NCI-H1092 (cell line): Measurements from ENCODE around the gene CFAP97D2.
"Not testable (repeated sequence)": the region's sequence is repeated elsewhere in the genome, so short reads cannot be mapped to it uniquely, and the experiment has no call there.

Experiments used
- DNase-seq: peaks from one replicate; lab custom pipeline; 2025; lab: John Stamatoyannopoulos, UW

CFAP97D2 gene

DNA sequence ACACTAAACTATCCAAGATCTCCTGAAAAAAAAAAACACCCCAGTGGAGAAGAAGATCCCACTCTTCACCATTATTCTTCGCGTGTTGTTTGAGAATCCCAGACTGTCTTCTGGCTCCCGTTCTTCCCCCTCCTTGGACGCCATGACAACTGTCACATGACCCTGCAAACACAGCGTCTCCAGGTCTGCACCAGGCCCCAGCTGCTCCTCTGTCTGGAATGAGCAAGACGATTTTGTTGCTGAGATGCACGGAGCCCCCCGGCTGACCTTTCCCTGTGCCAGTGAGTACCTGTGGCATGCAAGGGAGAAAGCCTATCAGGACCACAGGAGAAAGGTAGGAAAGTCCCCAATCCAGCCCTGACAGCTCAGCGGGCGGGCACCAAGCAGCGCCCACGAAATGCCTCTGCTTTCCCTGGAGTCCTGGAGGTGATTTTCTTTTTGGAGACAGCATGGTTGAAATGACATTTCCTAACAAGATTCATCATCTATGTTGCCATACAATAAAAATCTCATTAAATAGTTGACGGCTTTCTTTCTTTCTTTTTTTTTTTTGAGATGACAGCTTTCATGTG, at the start of gene CFAP97D2:
Gene CFAP97D2, plus strand, starts transcription at position 171 of the 572 bp plus-strand sequence. Its CDS starts 74 bp downstream, at position 245.
- DNase-seq: no peak

DNA sequence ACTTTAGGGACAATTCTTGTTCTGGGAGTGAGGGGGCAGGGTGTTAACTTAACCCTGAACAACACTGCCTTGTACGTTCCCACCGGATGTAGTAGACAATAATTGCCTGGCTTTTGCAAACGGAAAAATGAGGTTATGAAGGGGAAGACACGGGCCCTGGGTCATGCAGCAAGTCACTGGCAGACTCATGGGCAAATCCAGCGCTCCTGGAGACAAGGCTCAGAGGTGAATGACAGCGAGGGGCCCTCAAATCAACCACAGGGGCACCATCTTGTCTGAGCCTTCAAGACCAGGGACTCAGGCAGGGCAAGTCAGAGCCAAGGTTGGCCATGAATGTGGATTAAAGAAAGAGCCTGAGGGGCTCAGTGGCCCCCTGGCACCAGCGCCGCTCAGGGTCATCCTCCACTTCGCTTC, 49.4 kb upstream of the CFAP97D2 start:
- DNase-seq: no peak

DNA sequence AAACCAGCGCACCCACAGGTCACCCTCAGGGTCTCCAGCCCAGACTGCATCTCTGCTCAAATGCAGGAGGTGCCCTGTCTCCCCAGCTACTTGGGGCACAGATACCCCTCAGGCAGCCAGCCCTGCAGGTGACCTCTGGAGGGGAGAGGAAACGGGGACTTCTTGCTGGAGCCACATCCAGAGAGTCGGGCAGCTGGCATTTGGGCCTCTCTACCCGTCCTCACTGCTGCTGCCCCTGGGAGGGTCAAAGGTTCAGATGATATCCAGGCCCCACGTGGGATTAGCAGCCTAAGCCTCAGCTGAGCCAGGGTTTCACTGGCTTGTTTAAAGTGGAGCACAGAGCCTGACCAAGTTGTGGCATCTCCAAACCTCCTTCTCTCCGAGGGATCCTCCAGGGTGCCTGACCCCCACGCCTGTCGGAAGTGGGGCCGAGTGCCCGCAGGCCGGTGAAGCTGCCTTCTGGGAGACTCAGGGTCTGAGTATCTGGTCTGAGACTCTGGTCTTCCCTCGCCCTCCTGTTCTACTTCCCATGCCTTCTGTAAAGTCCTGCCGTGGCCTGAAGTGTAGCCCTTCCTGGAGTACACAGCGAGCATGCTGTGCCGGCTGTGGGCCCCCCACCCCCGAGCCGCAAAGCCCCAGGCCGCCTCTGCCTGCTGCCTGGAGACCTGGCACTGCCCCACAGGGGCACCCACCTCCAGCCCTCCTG, 48.8 kb upstream of the CFAP97D2 start:
- DNase-seq: no peak

DNA sequence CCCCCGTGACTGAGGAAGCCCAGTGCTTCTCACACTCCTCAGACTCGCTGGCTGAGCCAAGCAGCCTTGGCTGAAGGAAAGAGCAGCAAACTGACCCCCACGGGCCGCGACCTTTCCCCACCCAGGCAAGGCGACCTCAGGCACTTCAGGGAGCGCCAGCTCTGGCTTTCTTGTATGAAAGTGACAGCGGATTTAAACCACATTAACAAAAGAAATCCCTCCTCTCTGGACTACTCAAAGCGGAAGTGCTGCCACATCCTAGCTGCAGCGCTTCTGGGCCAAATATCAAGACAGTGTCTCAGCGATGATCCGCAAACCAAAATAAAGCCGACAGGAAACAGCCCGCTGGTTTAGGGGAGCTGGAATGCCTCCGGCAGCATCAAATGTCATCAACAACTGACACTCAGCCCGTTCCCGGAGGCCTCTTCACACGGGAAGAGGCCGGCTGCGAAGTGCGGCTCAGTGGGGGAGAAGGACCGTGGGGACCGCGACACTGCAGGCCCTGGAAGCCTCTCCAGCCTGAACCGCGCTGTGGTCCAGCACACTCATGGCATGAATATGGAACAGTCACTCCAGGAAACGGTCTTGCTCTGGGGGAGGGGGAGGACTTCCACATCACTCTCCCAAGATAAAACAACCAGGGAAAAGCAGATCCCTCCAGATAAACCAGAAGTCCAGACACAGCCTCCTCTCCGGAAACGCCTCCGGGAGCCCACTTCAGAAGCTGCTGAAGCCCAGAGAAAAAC, 48.0 kb upstream of the CFAP97D2 start:
- peak; percentile 38 for DNase-seq

DNA sequence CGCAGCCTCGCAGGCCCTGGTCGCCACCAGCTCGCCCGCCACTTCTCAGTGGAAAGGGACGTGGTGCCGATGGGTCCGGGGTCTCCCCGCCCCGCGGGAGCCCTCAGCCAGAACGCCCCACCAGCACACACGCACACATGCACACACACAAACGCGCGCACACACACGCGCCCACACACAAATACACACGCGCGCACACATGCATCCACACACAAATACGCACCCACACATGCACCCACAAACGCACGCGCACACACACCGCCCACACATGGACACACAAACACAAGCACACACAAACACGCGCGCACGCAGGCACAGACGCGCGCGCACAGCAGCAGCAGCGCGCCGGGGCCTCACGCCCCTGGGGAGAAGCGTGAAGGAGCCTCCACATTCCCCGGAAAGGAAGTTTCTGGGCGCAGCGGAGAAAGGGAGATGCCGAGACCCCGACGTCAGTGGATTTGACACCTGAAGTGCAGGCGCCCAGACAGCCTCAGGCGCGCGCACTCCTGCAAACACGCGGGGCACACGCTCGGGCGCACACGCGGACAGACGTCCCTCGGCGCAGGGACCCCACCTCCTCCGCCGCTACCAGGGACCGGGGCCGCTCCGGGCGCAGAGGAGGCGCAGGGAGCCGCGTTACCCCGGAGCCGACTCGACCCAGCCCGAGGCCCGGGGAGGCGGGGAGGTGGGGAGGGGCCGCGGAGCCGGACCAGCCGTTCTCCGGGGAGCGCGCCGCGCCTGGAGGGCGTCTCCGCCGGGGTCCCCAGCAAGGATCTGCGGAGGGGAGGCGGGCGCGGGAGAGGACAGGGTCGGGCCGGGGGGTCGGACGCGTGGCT, 47.3 kb upstream of the CFAP97D2 start:
- no peak for DNase-seq

DNA sequence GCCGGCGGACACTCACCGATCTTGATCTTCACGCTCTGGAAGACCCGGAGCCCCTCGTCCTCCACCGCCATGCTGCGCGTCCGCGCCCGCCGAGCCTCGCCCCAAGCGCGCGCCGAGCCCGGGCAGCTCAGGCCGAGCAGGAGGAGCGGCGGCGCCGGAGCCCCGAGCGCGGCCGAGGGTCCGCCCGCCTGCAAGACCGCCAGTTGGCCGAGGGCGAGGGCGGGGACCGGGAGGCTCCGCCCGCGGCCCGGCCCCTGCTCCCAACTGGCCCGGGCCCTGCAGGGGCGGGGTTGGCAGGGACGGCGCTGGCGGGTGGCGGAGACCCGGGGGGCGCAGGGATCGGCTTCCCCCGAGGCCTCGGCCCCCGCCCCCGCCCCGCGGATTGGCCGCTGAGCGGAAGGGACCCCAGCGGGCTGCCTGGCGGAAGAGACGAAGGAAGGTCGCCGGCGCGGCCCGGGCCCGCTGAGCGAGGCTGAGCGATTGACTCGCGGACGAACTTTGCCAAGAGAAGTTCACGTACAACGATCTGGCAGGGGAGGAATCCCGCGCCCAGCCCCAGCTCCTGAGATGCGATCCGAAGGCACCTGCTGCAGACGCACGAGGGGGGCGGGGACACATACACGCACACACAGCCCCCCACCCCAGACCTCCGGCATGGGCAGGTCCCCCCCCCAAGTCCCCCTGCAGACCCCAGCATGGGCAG, 46.5 kb upstream of the CFAP97D2 start, which contains the start of gene RASA3:
Gene RASA3, minus strand, starts transcription at position 205 of the 703 bp plus-strand sequence. Its CDS starts 134 bp downstream, at position 71.
- DNase-seq: peak; percentile 80

DNA sequence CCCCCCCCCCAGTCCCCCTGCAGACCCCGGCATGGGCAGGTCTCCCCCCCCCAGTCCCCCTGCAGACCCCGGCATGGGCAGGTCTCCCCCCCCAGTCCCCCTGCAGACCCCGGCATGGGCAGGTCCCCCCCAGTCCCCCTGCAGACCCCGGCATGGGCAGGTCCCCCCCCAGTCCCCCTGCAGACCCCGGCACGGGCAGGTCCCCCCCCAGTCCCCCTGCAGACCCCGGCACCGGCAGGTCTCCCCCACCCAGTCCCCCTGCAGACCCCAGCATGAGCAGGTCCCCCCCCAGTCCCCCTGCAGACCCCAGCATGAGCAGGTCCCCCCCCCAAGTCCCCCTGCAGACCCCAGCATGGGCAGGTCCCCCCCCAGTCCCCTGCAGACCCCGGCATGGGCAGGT, 45.9 kb upstream of the CFAP97D2 start:
- not testable (repeated sequence) for DNase-seq

DNA sequence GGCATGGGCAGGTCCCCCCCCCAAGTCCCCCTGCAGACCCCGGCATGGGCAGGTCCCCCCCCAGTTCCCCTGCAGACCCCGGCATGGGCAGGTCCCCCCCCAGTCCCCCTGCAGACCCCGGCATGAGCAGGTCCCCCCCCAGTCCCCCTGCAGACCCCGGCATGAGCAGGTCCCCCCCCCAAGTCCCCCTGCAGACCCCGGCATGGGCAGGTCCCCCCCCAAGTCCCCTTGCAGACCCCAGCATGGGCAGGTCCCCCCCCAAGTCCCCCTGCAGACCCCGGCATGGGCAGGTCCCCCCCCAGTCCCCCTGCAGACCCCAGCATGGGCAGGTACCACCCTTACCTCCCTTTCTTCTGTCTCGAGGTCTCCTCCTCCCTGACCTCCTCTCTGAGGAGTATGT, 45.5 kb upstream of the CFAP97D2 start:
- not testable (repeated sequence) for DNase-seq

DNA sequence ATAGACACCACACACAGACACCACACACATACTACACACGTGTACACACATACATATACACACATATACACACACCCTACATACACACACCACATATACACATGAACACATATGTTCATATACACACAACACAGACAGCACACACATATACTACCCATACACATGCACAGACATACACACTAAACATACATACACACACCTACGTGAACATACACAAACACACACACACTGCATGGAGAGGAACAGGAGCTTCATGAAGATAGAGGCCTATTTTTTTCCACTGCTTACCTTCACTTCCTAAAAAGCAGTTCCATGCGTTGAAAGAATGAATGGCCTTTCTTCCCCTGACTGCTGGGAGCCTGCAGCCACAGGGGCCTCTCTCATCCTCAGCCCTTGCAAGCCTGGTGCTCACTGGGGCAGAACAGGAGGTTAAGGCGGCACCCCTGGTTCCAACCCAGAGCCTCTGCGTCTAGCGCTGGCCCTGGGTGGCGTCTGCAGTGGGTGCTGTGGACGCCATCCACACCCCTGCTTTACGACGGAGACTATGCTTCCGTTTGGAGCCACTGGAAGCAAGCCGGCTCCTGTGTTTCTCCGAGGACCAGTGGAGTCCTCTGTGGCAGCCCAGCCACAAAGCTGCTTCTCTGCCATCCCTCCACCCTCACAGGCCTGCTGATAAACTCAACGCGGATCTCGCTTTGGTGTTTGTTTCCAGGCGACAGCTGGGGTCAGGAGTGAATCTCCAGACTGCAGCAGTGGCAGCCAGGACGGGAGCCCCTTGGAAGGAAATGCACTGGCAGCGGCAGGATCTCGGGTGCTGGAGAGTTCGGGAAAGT, 44.7 kb upstream of the CFAP97D2 start:
- DNase-seq: peak; percentile 35

DNA sequence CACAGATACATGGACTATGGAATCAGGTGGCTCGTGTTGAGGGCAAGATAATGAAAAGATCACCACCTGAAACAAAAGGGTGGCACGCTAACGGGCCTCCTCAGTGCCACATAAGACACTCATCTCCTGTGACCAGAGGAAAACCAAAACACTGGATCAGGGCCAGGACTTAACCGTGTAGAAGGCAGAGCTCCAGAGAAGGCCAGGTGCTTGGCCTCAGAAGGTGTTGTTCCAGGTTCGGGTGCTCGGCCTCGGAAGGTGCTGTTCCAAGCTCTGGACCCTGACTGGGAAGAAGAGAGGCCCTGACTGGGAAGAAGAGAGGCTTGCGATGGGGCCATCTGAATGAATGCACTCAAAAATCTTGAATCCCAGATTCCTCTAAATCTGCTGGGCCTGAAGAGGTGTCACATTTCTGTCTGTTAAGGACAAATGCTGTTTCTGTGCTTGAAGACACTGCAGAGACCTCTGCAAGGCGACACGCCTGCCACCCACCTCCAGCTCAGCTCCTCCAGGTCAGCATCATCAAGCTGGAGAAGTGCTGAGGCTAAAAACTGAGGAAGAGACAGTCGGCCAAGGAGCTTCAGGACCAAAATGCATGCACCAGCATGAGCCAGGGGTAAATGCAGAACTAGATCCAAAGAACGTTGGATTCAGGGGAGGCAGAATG, 44.0 kb upstream of the CFAP97D2 start:
- no peak for DNase-seq

DNA sequence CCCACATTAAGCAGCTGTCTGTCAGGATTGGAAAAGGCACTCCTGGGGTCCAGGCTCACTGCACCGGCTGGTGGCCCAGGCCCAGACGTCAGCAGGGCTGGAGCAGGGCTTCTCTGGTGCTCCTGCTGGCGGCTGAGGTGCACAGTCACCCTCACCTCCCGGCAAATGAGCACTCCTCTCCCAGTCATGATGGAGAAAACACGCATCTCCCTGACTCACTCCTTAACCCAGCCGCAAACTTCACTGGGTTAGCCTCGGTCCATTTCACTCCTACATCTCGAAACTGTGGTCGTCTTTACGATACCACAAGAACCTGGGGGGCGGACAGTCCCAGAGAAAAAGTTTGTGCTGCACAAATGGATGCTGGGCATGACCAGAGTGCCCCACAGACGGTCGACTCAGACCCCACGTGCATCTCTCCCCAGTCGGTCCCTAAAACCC, 43.3 kb upstream of the CFAP97D2 start:
- DNase-seq: no peak

DNA sequence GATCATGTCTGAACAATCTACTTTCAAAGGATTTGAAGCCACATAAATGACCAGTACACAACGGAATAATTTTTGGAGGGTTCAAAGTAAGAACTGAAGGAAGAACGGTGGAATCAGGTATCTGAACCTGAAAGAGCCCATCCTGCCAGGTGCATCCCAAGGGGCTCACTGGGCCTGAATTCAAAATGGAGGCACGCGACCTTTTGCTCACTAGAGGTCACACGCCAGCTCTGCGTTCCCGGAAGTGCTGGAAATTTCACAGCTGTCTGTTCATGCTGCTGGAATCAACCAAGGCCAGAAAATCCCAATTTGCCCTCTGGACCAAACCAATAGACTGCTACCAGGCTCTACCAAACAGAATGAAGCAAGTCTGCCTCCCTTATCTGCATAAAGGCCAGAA, 42.5 kb upstream of the CFAP97D2 start:
- DNase-seq: no peak

DNA sequence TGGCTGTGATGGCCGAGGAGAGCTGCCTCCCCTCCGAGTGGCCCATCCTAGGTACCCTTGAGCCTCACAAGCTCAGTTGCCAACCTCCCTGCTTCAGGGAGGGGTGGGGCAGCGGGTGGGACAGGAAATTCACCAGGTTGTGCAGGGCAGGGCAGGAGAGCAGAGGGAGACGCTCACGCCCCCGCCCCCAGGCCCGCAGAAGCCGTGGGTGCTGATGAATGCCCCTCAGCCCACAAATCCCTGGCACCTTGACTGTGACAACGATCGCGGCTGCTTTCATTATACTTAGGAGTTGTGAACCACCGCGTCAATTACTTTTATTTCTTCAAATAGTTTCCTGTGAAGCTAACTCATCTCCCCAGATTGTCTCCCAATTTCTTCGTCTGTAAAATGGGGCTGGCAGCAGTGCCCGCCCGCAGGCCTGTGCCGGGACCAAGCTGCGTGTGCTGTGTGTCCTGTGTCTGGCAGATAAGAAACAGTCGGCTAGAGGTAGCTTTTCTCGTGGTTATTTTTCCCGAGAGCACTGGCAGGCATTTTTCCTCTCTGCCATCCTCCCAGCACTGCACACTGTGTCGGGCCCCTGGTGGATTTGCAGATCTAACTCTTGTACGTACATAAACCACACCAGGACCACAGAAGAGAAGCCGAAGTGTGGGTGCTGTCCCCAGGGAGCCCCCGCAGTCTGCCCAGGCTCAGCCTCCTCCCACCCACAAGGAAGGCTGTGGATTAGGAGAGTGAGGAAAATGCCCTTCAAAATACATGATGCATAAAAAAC, 38.7 kb upstream of the CFAP97D2 start:
- DNase-seq: no peak

DNA sequence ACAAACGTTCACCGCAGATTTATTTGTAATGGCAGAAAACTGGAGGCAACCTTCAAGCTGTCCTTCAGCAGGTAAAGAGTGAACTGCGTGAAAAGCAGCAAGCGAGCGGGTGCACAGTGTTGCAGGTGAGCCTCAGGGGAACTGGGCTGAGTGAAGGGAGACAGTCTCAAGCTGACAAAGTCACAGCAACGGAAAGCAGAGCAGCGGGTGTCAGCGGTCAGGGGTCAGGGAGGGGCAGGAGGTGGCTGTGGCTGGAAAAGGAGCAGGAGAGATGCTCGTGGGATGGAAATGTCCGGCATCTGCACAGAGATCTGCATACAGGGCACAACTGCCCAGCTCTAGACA, 38.2 kb upstream of the CFAP97D2 start:
- DNase-seq: no peak

DNA sequence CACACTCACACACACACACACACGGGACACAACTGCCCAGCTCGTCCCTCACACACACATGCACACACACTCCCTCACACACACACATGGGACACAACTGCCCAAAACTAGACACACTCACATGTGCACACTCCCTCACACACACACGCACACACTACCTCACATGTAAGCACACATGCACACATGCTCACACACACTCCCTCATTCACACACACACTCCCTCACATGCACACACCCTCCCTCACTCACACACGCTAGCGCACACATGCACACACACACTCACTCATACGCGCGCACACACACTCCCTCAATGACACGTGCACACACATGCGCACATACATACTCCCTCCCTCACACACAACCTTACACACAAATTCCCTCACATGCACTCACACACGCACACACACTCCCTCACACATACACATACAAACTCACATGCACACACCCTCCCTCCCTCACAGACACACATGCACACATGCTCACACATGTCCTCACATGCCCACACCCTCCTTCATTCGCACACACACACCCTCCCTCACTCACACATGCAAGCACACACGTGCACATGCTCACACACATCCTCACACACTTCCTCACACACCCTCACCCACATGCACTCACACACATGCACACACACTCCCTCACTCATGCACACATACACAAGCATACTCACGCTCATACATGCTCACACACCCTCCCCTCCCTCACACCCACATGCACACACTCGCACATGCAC, 37.6 kb upstream of the CFAP97D2 start:
- DNase-seq: no peak

DNA sequence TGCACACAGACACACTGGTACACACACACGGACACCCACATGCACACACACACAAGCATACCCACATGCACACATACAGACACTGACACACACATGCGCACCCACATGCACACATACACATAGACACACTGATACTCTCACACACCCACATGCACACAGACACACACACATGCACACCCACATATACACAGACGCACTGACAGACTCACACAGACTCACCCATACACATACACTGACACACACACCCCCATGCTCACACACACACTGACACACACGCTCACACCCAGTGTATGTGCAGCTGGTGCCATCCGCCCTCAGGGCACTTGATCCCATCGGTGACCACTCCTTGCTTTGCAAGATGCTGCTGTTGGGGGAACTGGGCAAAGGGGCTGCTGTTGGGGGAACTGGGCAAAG, 36.9 kb upstream of the CFAP97D2 start:
- no peak for DNase-seq

DNA sequence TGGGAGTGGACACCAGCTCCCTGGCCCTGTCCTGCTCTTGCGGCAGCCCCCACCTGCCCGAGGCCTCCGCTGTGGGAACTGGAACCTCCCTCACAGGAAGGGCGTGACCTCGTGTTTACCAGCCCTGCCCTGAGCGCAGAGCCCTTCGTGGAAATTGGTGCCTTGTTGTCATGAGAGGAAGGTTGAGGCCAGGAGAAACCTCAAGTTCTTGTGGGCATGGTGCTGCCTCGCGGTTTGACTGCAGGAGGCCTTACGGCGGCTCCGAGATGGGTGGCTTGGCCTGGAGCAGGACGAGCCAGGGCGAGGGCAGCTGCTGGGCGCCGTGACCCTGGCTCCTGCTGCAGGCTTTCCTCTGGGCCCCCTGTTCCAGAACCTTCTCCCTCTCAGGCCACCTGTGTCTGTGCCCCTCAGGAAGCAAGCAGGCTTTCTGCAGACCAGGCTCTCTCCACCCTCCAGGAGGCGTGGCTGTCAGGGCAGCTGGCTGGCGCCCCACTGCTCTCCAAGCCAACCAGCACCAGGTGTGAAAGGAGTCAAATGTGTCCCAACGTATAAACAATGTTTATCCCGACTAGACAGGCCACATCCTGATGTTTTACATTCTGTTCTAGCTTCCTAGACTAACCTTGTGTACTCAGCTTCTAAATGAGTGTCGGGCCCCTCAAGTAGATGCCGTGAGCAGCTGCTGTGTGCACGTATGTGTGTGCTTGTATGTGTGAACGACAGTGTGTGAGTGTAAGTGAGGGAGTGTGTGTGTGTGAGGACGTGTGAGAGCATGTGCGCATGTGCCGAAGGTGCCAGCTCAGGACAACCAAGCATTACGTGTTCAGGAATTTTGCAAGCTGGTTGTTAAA, 36.2 kb upstream of the CFAP97D2 start:
- peak; percentile 72 for DNase-seq
